Upper lobe of left lung (tissue), 4 donors: ENCODE measurements around the gene UACA.

ENCODE experiments used
- CTCF ChIP-seq, 6 experiments: fragments of 450-650 bp in 4 of 6; fragments of 200-600 bp in 2 of 6; sonication (generic) in 2 of 6; IDR thresholded peaks; one replicate each; pipeline ENCODE4 v1.5.1; 2016 to 2019; ENCODE audit warnings: antibody characterized with exemption in 6 of 6
- EP300 ChIP-seq, 4 donors: sonication (generic); formaldehyde crosslinking; IDR thresholded peaks; one replicate each; pipeline ENCODE4 v1.5.1; 2017; ENCODE audit warnings: antibody characterized with exemption in 4 of 4, control low read depth in 2 of 4
- POLR2A ChIP-seq, 4 donors: fragments of 450-650 bp; IDR thresholded peaks; one replicate each; pipeline ENCODE4 v1.5.1; 2016 to 2017; ENCODE audit warnings: antibody characterized with exemption in 4 of 4, mild to moderate bottlenecking in 2 of 4
- POLR2AphosphoS5 ChIP-seq, 2 donors: sonication (generic); formaldehyde crosslinking; IDR thresholded peaks; one replicate each; pipeline ENCODE4 v1.5.1; 2017; ENCODE audit warnings: antibody characterized with exemption in 2 of 2

GRCh38 chr15:70672081-70672480, 91.3 kb downstream of the UACA start:
- TF ChIP-seq CTCF (IDR thresholded peaks at IDR 0.05) (no peak), POLR2A (IDR thresholded peaks at IDR 0.05) (no peak), POLR2AphosphoS5 (IDR thresholded peaks at IDR 0.05) (no peak), EP300 (IDR thresholded peaks at IDR 0.05) (no peak)
